Liver (tissue), 9 donors: Measurements from ENCODE around the gene TIMM22. TPM values are rescaled to one million over a fixed set of nuclear protein-coding genes. Genes with fewer than 3 reads are reported as not detected.

Source experiments
- DNase-seq: peaks from one replicate; pipeline ENCODE4 v3.0.0-alpha.2; 2017; ENCODE audit warnings: low spot score
- H3K27ac ChIP-seq, 2 donors: one replicate each; pipeline ENCODE4 v1.7.0; 2013; ENCODE audit warnings: inconsistent platforms in 2 of 2, low read length in 2 of 2, control low read depth in 1 of 2, low read depth in 1 of 2, mild to moderate bottlenecking in 1 of 2
- H3K27me3 ChIP-seq, 4 donors: one replicate each; pipeline versions ENCODE4 v1.6.1 to v1.7.0; 2013; ENCODE audit warnings: low read length in 3 of 4, inconsistent platforms in 1 of 4, mild to moderate bottlenecking in 1 of 4, moderate library complexity in 1 of 4; ENCODE audit not compliant: control insufficient read depth in 4 of 4, insufficient read depth in 4 of 4
- H3K36me3 ChIP-seq, 4 donors: one replicate each; pipeline versions ENCODE4 v1.6.1 to v1.7.0; 2013; ENCODE audit warnings: low read length in 3 of 4, mild to moderate bottlenecking in 3 of 4, low read depth in 1 of 4, moderate library complexity in 1 of 4; ENCODE audit not compliant: control insufficient read depth in 4 of 4, insufficient read depth in 3 of 4
- H3K4me1 ChIP-seq, 4 donors: one replicate each; pipeline versions ENCODE4 v1.6.1 to v1.7.0; 2013; ENCODE audit warnings: low read length in 3 of 4, mild to moderate bottlenecking in 3 of 4, moderate library complexity in 1 of 4; ENCODE audit not compliant: control insufficient read depth in 4 of 4, insufficient read depth in 4 of 4
- H3K4me3 ChIP-seq, 3 donors: one replicate each; pipeline versions ENCODE4 v1.6.1 to v1.7.0; 2013; ENCODE audit warnings: low read length in 3 of 3, control low read depth in 1 of 3, low read depth in 1 of 3, mild to moderate bottlenecking in 1 of 3
- H3K9ac ChIP-seq, 2 donors: one replicate each; pipeline ENCODE4 v1.7.0; 2013; ENCODE audit warnings: low read length in 2 of 2, mild to moderate bottlenecking in 2 of 2, moderate library complexity in 2 of 2, control low read depth in 1 of 2, low read depth in 1 of 2
- H3K9me3 ChIP-seq, 4 donors: one replicate each; pipeline versions ENCODE4 v1.6.1 to v1.7.0; 2013; ENCODE audit warnings: low read length in 3 of 4; ENCODE audit not compliant: control insufficient read depth in 4 of 4
- ATF3 ChIP-seq: IDR thresholded peaks from 2 replicates; pipeline ENCODE4 v1.6.1; 2016; ENCODE audit warnings: antibody characterized with exemption
- CTCF ChIP-seq: fragments of 150-350 bp; IDR thresholded peaks from 2 replicates; pipeline ENCODE4 v1.5.1; 2017; ENCODE audit warnings: improper control_type of control experiment, low read depth, low read length; ENCODE audit not compliant: missing input control
- EGR1 ChIP-seq, 2 donors: IDR thresholded peaks; 2 replicates each; pipeline ENCODE4 v1.6.1; 2016 to 2018; ENCODE audit warnings: antibody characterized with exemption in 2 of 2, low read depth in 2 of 2
- FOXA1 ChIP-seq: IDR thresholded peaks from 2 replicates; pipeline ENCODE4 v1.6.1; 2016; ENCODE audit warnings: antibody characterized with exemption
- GABPA ChIP-seq, 2 donors: IDR thresholded peaks in 1 of 2; conservative IDR thresholded peaks in 1 of 2; 2 replicates each; pipeline ENCODE4 v1.6.1; 2016; ENCODE audit warnings: antibody characterized with exemption in 2 of 2, mild to moderate bottlenecking in 1 of 2, moderate library complexity in 1 of 2
- HNF4A ChIP-seq, 2 donors: conservative IDR thresholded peaks; 2 replicates each; pipeline ENCODE4 v1.6.1; 2016; ENCODE audit warnings: antibody characterized with exemption in 2 of 2, mild to moderate bottlenecking in 2 of 2
- HNF4G ChIP-seq: IDR thresholded peaks from 2 replicates; pipeline ENCODE4 v1.6.1; 2016; ENCODE audit warnings: antibody characterized with exemption
- JUND ChIP-seq, 2 donors: IDR thresholded peaks; 2 replicates each; pipeline ENCODE4 v1.6.1; 2016; ENCODE audit warnings: antibody characterized with exemption in 2 of 2
- NR2F2 ChIP-seq: IDR thresholded peaks from 2 replicates; pipeline ENCODE4 v1.6.1; 2016; ENCODE audit warnings: antibody characterized with exemption
- RAD21 ChIP-seq, 2 donors: IDR thresholded peaks; 2 replicates each; pipeline ENCODE4 v1.6.1; 2016; ENCODE audit warnings: antibody characterized with exemption in 2 of 2, mild to moderate bottlenecking in 2 of 2
- RXRA ChIP-seq, 2 donors: IDR thresholded peaks; 2 replicates each; pipeline ENCODE4 v1.6.1; 2017 to 2018; ENCODE audit warnings: antibody characterized with exemption in 2 of 2, mild to moderate bottlenecking in 1 of 2
- SP1 ChIP-seq: IDR thresholded peaks from 2 replicates; pipeline ENCODE4 v1.6.1; 2018; ENCODE audit warnings: antibody characterized with exemption, mild to moderate bottlenecking
- TAF1 ChIP-seq: conservative IDR thresholded peaks from 2 replicates; pipeline ENCODE4 v1.6.1; 2016; ENCODE audit warnings: antibody characterized with exemption, mild to moderate bottlenecking
- YY1 ChIP-seq: IDR thresholded peaks from 2 replicates; pipeline ENCODE4 v1.6.1; 2016; ENCODE audit warnings: antibody characterized with exemption, mild to moderate bottlenecking
- ZBTB33 ChIP-seq: IDR thresholded peaks from 2 replicates; pipeline ENCODE4 v1.6.1; 2016; ENCODE audit warnings: antibody characterized with exemption
- WGBS: extraction: QIAGEN DNeasy Blood & Tissue Kit; methylation state at CpG from one replicate; pipeline ENCODE4 v1.1.7; 2013; 5-methylcytosine and 5-hydroxymethylcytosine counted together
- polyA plus RNA-seq, 2 donors: library from polyadenylated mRNA; stranded (reverse) in 1 of 2; unstranded in 1 of 2; fragments of 200-250 nt in 1 of 2; fragments of >200 nt in 1 of 2; fragmentation: Nextera tagmentation in 1 of 2; extraction: Ambion mirVana in 1 of 2; gene quantifications; one replicate each; pipeline versions ENCODE4 v1.2.1 to v1.2.3, GENCODE V29; 2013 to 2015
- total RNA-seq, 2 donors: library from RNA; depleted of rRNA; stranded (reverse); fragments of >200 nt; gene quantifications; one replicate each; pipeline ENCODE4 v1.2.3, GENCODE V29; 2014
- TF ChIP-seq, protein P1 (sequence below): IDR thresholded peaks from 2 replicates; pipeline ENCODE4 v1.6.1; 2016; ENCODE audit warnings: antibody characterized with exemption
- TF ChIP-seq, protein P2 (sequence below): IDR thresholded peaks from 2 replicates; pipeline ENCODE4 v1.6.1; 2016; ENCODE audit warnings: antibody characterized with exemption, mild to moderate bottlenecking
- donor health status: healthy.
- donor health status: healthy.
- donor health status: healthy.
- donor health status: healthy.
- donor health status: healthy.

The TIMM22 gene
- total and polyA plus RNA-seq, 4 donors = 4.4 to 5.0 (median 4.6) TPM

GRCh38 chr17:1031711-1032110, 34.8 kb downstream of the TIMM22 start:
- Histone ChIP-seq H3K4me1 (peaks cover 0 to 2% (median 0%) of the 10 kb centered on the region in 4 donors), H3K36me3 (no peaks in the 10 kb centered on the region), H3K4me3 (no peak overlapping the region), H3K9ac (no peak overlapping the region), H3K27me3 (no peaks in the 10 kb centered on the region), H3K27ac (no peak overlapping the region), H3K9me3 (no peaks in the 10 kb centered on the region)
- TF ChIP-seq RAD21 (IDR thresholded peaks at IDR 0.05) (no peak), EGR1 (IDR thresholded peaks at IDR 0.05; ENCODE audit: low read depth in 2 of 2) (no peak), ZBTB33 (no peak), YY1 (no peak), GABPA (IDR thresholded peaks at IDR 0.05 in 1 of 2, conservative IDR thresholded peaks at IDR 0.05 in 1 of 2) (no peak), HNF4G (no peak), FOXA1 (no peak), JUND (IDR thresholded peaks at IDR 0.05) (no peak), HNF4A (conservative IDR thresholded peaks at IDR 0.05) (no peak), CTCF (no peak), SP1 (no peak), NR2F2 (no peak), ATF3 (no peak), TAF1 (no peak)
- TF ChIP-seq, protein P1, sequence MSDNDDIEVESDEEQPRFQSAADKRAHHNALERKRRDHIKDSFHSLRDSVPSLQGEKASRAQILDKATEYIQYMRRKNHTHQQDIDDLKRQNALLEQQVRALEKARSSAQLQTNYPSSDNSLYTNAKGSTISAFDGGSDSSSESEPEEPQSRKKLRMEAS = no peak
- DNase-seq = no peak
- WGBS = 24% methylated on average over 28 of the region's 35 CpGs

DNA sequence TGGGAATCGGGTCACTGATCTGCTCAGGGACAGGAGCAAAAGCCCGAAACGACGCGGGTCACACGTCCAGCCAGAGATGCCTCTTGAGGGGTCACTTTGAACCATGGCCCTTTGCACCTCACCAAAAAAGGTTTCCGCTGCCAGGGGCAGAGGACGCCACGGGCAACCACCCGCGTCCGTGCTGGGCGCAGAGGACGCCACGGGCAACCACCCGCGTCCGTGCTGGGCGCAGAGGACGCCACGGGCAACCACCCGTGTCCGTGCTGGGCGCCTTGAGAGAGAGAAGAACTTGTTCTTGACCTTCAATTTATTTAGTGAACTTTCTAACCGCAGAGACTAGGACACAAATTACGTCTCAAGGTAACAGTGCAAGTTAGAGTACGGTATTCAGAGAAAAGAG, 35.5 kb downstream of the TIMM22 start:
- 67% methylated on average over 27 of the region's 27 CpGs for WGBS
- Histone ChIP-seq H3K4me3 (no peak overlapping the region), H3K9ac (no peak overlapping the region), H3K4me1 (peaks cover 0 to 2% (median 0%) of the 10 kb centered on the region in 4 donors), H3K27me3 (no peaks in the 10 kb centered on the region), H3K27ac (no peak overlapping the region), H3K36me3 (no peaks in the 10 kb centered on the region), H3K9me3 (no peaks in the 10 kb centered on the region)
- TF ChIP-seq ATF3 (no peak), HNF4A (conservative IDR thresholded peaks at IDR 0.05) (no peak), RXRA (IDR thresholded peaks at IDR 0.05) (no peak), HNF4G (no peak), ZBTB33 (no peak)
- TF ChIP-seq, protein P2, sequence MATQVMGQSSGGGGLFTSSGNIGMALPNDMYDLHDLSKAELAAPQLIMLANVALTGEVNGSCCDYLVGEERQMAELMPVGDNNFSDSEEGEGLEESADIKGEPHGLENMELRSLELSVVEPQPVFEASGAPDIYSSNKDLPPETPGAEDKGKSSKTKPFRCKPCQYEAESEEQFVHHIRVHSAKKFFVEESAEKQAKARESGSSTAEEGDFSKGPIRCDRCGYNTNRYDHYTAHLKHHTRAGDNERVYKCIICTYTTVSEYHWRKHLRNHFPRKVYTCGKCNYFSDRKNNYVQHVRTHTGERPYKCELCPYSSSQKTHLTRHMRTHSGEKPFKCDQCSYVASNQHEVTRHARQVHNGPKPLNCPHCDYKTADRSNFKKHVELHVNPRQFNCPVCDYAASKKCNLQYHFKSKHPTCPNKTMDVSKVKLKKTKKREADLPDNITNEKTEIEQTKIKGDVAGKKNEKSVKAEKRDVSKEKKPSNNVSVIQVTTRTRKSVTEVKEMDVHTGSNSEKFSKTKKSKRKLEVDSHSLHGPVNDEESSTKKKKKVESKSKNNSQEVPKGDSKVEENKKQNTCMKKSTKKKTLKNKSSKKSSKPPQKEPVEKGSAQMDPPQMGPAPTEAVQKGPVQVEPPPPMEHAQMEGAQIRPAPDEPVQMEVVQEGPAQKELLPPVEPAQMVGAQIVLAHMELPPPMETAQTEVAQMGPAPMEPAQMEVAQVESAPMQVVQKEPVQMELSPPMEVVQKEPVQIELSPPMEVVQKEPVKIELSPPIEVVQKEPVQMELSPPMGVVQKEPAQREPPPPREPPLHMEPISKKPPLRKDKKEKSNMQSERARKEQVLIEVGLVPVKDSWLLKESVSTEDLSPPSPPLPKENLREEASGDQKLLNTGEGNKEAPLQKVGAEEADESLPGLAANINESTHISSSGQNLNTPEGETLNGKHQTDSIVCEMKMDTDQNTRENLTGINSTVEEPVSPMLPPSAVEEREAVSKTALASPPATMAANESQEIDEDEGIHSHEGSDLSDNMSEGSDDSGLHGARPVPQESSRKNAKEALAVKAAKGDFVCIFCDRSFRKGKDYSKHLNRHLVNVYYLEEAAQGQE = no peak
- DNase-seq = no peak
